Medulla oblongata (tissue), 1 donor: ENCODE results near the gene ATP5F1D.

ENCODE experiments used
- DNase-seq: peaks from one replicate; pipeline ENCODE4 v3.0.0-alpha.2; 2015; ENCODE audit errors: extremely low spot score

The ATP5F1D gene

GRCh38 chr19:1232652-1233072 lies 8.9 kb upstream of the ATP5F1D start:
- no peak for DNase-seq

DNA sequence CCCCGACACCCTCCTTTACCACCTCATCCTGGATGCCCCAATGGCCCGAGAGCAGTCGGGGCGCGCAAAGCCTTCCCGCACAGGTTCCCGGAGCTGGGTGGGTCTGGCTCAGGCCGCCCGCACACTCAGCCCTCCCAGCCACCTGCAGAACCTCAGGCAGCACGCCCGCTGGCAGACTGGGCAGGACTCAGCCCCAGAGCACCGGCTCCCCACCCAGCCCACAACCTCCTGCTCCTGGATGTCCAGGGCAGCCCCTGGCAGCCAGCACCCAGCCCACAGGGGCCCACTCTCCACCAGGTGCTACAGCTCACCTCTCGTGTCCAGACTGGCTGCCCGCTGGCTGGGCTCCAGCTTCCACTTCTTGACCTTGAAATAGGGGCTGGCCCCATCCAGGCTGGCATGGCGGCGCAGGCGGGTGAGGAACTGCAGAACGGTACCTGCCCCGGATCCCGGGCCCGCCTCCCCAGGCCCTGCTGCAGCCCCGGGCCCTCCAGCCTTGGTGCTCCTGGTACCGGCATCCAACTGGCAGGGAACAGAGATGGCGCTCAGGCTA lies 8.4 kb upstream of the ATP5F1D start:
- no peak for DNase-seq

DNA sequence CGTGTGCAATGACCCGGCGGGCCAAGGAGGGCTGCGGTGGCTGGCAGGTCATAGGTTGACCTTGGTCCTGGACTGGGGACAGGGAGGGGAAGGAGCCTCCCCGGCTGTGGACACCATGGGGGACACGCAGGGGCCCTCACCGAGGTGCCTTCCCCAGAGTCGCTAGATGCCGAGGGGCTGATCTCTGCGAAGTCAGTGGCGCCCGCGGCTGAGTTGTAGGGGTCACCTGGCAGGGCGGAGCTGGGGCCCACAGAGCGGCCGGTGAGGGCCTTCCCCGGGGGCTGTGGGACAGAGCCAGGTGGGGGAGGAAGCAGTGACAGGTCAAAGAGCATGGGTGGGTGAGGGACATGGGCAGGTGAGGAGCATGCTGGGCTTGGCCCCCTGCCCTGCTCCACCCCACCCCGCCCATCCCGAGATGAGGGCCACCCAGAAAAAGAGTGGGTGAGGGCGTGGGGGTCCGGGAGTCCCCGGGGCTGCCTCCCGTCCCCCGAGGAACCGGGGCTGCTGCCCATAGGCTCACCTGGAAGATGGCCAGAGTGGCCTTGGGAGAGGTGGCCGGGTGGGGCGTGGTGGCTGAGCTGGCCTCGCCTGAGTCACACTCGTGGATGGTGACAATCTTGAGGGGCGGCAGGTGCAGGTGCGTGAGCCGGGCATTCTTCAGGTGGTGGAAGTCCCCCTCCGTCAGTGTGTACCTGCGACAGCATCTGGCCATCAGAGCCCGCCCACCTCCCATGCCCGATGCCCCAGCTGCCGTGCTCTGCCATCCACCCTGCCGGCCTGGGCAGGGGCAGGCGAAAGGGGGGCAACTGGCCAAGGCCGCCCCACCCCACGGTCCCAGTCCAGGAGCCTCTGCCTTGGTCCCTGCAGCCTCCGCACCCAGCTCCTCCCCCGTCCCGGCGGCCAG lies 7.2 kb upstream of the ATP5F1D start:
- DNase-seq: no peak

GRCh38 chr19:1234955-1235380 lies 6.6 kb upstream of the ATP5F1D start:
- DNase-seq: no peak

DNA sequence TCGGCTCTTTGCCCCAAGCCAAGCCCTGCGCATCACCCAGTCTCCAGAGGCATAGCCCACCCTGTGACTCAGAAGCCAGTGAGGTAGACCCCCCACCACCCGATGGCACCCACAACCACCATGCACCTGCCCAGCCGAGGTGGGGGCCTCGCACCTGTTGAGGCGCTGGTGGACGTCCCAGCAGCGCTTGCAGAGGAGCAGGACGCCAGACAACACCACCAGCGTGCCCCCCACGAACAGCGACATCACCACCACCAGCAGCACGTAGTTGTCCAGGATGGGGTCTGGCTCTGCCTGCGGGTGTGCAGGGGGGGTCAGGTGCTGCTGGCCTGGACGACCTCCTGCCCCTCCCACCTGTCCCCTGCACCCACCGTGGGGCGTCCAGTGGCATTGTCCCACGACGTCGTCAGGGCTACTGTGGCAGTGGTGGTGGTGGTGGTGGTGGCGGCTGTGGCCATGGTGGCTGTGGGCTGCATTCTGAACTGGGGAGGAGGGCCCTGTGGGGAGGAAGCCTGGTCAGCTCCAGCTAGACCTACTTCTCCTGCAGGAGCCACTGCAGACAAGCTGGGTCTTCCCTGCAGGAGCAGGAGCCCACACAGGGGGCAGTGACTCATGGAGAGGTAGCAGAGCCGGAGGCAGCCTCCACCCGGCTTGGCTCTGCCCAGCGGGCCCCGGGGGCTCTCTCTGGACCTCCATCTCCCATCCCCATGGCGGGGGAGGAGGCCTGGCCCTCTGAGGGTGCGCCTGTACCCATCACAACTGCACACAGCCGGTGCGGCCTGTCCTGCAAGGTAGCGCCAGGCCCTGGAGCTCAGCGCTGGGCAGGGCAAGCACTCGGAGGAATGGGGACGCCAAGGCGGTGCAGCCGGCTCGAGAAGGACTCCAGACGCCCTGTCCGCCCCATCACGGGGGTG lies 5.7 kb upstream of the ATP5F1D start:
- DNase-seq: no peak

- DNase-seq: no peak
Observed at GRCh38 chr19:1236576-1236975, 5.0 kb upstream of the ATP5F1D start.

DNA sequence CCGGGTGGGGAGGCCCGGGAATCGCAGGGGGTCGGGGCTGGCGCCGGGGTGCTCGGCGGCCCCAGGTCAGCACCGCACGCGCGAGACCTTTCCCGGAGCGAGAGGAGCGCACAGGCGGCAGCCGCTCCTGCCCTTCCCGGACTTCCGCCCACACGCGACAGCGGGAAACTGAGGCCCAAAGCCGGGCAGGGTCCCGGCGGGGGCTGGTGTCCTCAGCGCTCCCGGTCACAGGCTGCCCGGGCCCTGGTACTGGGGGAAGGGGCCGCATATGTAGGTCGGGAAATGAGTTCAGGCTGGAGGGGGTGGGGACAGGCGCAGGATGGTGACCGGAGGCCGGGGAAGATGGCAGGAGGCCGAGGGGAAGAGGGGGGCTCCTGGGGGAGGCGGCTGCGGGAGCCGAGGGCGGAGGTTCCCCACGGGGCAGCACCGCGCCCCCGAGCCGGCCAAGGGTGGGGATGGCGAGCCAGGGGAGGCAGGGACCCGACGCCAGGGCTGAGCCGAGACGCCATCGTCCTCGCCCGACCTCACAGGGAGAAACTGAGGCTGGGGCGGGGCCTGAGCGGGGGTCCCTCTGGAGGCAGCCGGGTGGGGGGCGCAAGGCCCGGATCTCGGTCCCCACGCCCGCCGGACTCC lies 4.4 kb upstream of the ATP5F1D start:
- DNase-seq: no peak

GRCh38 chr19:1237754-1238368 lies 3.7 kb upstream of the ATP5F1D start, which contains the start of gene CBARP:
Gene CBARP, minus strand, starts transcription at chr19:1238005. Its CDS starts 1,905 bp downstream, at chr19:1236100.
- DNase-seq: no peak

GRCh38 chr19:1238369-1239303 lies 2.9 kb upstream of the ATP5F1D start:
- no peak for DNase-seq

GRCh38 chr19:1239420-1239795 lies 2.1 kb upstream of the ATP5F1D start:
- no peak for DNase-seq

- DNase-seq: peak; percentile 92
Observed at GRCh38 chr19:1239796-1240737, 1.5 kb upstream of the ATP5F1D start.

DNA sequence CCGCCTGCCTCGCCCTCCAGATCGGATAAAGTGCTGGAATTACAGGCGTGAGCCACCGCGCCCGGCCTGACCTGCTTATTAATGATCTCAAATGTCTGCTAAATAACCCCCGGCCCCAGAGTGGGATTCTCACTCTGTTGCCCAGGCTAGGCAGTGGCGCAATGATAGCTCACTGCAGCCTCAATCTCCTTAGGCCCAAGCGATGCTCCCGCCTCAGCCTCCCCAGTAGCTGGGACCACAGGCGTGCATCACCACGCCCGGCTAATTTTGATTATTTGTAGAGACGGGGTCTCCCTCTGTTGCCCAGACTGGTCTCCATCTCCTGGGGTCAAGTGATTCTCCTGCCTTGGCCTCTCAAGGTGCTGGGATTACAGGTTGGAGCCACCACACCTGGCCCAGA lies 626 bp upstream of the ATP5F1D start:
- DNase-seq: no peak

DNA sequence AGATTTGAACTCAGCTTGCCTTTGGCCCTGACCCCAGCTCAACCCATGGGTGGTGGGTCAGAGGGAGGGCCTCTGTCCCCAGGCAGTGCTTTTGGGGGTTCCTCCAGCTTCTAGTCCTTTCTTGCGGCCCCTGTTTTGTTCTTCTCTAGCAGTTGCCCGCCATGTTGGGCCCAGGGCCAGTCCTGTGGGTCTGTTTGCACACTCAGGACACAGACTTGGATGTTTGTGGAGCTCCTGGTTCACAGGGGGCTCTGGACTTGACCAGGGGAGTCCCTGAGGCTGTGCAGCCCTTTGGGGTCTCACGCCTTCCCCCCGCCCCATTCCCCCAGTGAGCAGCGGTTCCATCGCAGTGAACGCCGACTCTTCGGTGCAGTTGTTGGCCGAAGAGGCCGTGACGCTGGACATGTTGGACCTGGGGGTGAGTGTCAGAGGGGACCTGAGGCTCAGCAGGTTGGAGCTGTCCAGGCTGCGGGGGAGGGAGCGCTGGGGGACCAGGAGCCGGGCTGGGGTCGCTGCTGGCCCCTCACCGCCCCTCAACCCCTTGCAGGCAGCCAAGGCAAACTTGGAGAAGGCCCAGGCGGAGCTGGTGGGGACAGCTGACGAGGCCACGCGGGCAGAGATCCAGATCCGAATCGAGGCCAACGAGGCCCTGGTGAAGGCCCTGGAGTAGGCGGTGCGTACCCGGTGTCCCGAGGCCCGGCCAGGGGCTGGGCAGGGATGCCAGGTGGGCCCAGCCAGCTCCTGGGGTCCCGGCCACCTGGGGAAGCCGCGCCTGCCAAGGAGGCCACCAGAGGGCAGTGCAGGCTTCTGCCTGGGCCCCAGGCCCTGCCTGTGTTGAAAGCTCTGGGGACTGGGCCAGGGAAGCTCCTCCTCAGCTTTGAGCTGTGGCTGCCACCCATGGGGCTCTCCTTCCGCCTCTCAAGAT lies 2.5 kb downstream of the ATP5F1D start:
- peak; percentile 92 for DNase-seq

DNA sequence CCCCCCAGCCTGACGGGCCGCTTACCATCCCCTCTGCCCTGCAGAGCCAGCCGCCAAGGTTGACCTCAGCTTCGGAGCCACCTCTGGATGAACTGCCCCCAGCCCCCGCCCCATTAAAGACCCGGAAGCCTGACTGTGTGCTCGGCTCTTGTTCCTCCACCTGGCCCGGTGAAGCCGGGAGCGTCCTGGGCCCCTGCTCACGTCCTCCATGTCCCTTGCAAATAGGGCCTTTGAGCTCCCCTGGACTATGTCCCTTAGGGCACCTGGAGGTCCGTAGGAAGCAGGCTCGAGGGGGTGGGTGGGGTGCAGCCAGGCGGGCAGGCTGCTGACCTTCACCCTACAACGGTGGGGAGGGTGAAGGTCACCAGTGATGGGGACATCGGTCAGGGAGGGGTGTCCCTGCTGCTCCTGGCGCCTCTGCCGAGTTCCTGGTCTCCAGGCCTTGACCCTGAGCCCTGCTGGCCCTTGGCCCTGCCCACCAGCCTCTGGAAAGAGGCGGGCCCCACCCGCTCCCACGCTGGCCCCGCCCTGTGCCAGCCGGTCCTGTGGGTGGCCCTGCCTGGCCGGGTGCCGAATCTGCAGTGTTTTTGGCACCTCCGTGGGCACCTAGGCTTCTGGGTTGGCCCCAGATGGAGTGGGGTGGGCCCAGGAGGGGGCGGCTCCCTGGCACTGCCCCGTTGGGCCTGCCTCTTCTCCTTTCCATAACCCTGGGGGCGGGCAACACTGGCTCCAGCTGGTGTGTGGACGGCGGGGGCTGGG lies 3.3 kb downstream of the ATP5F1D start:
- no peak for DNase-seq

DNA sequence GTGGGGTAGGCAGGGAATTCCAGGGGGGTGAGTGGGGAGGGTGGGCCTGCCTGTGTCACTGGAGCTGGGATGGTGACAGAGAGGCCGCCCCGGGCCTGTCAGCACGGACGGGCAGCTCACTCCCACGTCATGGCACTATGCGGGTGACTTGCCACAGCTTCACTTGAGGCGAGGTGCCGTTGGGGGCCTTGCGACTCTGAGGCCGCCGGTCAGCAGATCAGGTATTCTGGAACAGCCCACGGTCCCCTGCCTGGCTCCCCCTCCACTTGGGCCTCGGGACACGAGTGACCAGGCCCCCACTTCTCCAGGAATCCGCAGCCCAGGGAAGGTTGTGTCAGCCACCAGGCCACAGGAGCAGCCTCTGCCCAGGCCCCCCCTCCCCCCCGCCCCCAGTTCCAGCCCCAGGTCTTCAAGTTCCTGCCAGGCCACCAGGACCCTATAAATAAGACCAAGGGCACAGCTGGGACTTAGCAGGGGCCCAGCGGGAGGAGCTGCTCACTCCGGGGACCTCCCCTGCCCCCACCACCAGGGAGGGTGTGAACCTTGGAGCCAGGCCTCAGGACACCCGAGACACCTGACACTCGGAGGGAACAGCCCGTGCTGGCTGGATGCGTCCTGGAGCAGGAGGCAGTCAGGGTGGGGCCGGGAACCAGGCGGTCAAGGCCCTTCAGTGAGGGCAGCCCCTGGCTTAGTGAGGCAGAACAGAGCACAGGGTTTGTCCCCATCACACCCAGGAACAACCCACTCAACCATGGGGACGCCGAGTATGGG lies 4.1 kb downstream of the ATP5F1D start:
- no peak for DNase-seq
